GM18526 (cell line): ENCODE data around the gene NANP.

Experiments used
- POLR2A ChIP-seq: IDR thresholded peaks from 3 replicates; pipeline ENCODE4 v1.6.1; 2011; ENCODE audit not compliant: insufficient read length; ENCODE audit errors: extremely low read depth

NANP gene

GRCh38 chr20:25623736-25624499 lies at the start of gene NANP:
NANP (minus strand) TSS chr20:25624014; CDS start chr20:25623948, 66 bp downstream.
- TF ChIP-seq POLR2A: peak; percentile 91

GRCh38 chr20:25672659-25673235 lies 48.9 kb upstream of the NANP start:
- no peak for TF ChIP-seq POLR2A

GRCh38 chr20:25669826-25670422 lies 46.1 kb upstream of the NANP start:
- no peak for TF ChIP-seq POLR2A

- no peak for TF ChIP-seq POLR2A
Measured at GRCh38 chr20:25668446-25668845, 44.6 kb upstream of the NANP start.

- no peak for TF ChIP-seq POLR2A
Measured at GRCh38 chr20:25659999-25660398, 36.2 kb upstream of the NANP start.

- no peak for TF ChIP-seq POLR2A
Measured at GRCh38 chr20:25654487-25654886, 30.7 kb upstream of the NANP start.

- TF ChIP-seq POLR2A: no peak
Measured at GRCh38 chr20:25644814-25645213, 21.0 kb upstream of the NANP start.

GRCh38 chr20:25643716-25644115 lies 19.9 kb upstream of the NANP start:
- TF ChIP-seq POLR2A: no peak

GRCh38 chr20:25637247-25637646 lies 13.4 kb upstream of the NANP start:
- TF ChIP-seq POLR2A: no peak

- TF ChIP-seq POLR2A: no peak
Measured at GRCh38 chr20:25632940-25633790, 9.4 kb upstream of the NANP start.

- no peak for TF ChIP-seq POLR2A
Measured at GRCh38 chr20:25629816-25630499, 6.1 kb upstream of the NANP start.

- TF ChIP-seq POLR2A: no peak
Measured at GRCh38 chr20:25626779-25627178, 3.0 kb upstream of the NANP start.

- no peak for TF ChIP-seq POLR2A
Measured at GRCh38 chr20:25624500-25624939, 706 bp upstream of the NANP start.

GRCh38 chr20:25623225-25623735 lies 534 bp downstream of the NANP start:
- no peak for TF ChIP-seq POLR2A
